Measurements from ENCODE around the gene EML4. TPM values are rescaled to one million over a fixed set of nuclear protein-coding genes. Genes with fewer than 3 reads are reported as not detected.

EML4 gene
- total and polyA plus RNA-seq, 2 of the 13 experiments (the other 11 are each of a cell fraction or from before 2014, with no cell fraction given), result 243 to 476 TPM

- TF ChIP-seq ZNF788 (CRISPR knock-in tag; IDR thresholded peaks at IDR 0.05; ENCODE audit: borderline replicate concordance) (no peak), SAP130 (CRISPR knock-in tag; IDR thresholded peaks at IDR 0.05; ENCODE audit: low read depth) (peak; percentile 84), ZNF879 (CRISPR knock-in tag; IDR thresholded peaks at IDR 0.05) (no peak), REPIN1 (CRISPR knock-in tag; IDR thresholded peaks at IDR 0.05; ENCODE audit: borderline replicate concordance, low read depth) (no peak), RXRB (CRISPR knock-in tag; IDR thresholded peaks at IDR 0.05; ENCODE audit: borderline replicate concordance) (peak; percentile 91), TAF15 (IDR thresholded peaks at IDR 0.05; ENCODE audit: low read depth, low read length, poor library complexity, severe bottlenecking) (no peak), FOXA1 (IDR thresholded peaks at IDR 0.05) (peak; percentile 55; the same call in 1 of the 2 replicates), FOXA1 (CRISPR knock-in tag; IDR thresholded peaks at IDR 0.05) (peak; percentile 85), ZNF124 (CRISPR knock-in tag; IDR thresholded peaks at IDR 0.05) (no peak), MIXL1 (CRISPR knock-in tag; IDR thresholded peaks at IDR 0.05) (peak; percentile 87), ESRRA (CRISPR knock-in tag; IDR thresholded peaks at IDR 0.05; ENCODE audit: low read depth) (no peak; the same call in 1 of the 2 replicates), NR2F2 (IDR thresholded peaks at IDR 0.05; ENCODE audit: borderline replicate concordance, low read depth) (peak; percentile 77), ZNF629 (CRISPR knock-in tag; conservative IDR thresholded peaks at IDR 0.05) (no peak), ATF7-NPFF (CRISPR knock-in tag; IDR thresholded peaks at IDR 0.05; ENCODE audit: low read depth) (no peak), ZNF30 (CRISPR knock-in tag; IDR thresholded peaks at IDR 0.05) (no peak), ZNF317 (CRISPR knock-in tag; IDR thresholded peaks at IDR 0.05) (no peak), POLR2AphosphoS2 (IDR thresholded peaks at IDR 0.05; ENCODE audit: low read depth, low read length) (no peak), ZMAT3 (CRISPR knock-in tag; conservative IDR thresholded peaks at IDR 0.05) (0 out of 2 replicates have a peak, but pooled peaks have one; percentile 22), HNRNPUL1 (IDR thresholded peaks at IDR 0.05; ENCODE audit: low read depth, low read length) (peak; percentile 99), TIGD3 (CRISPR knock-in tag; IDR thresholded peaks at IDR 0.05; ENCODE audit: borderline replicate concordance) (no peak), POLR2G (IDR thresholded peaks at IDR 0.05; ENCODE audit: low read depth, low read length) (no peak), ZNF383 (CRISPR knock-in tag; IDR thresholded peaks at IDR 0.05; ENCODE audit: borderline replicate concordance) (no peak), ZC3H4 (CRISPR knock-in tag; IDR thresholded peaks at IDR 0.05; ENCODE audit: borderline replicate concordance) (no peak), KLF6 (CRISPR knock-in tag; IDR thresholded peaks at IDR 0.05) (peak; percentile 75; the same call in 1 of the 2 replicates), ZNF652 (CRISPR knock-in tag; IDR thresholded peaks at IDR 0.05; ENCODE audit: borderline replicate concordance, low read depth) (peak; percentile 8; the same call in 1 of the 2 replicates), PPARG (CRISPR knock-in tag; conservative IDR thresholded peaks at IDR 0.05) (peak; percentile 79; the same call in 1 of the 2 replicates), ZNF530 (CRISPR knock-in tag; IDR thresholded peaks at IDR 0.05; ENCODE audit: low read depth) (no peak), E2F1 (CRISPR knock-in tag; IDR thresholded peaks at IDR 0.05) (no peak), ZNF7 (CRISPR knock-in tag; IDR thresholded peaks at IDR 0.05) (no peak), RBFOX2 (IDR thresholded peaks at IDR 0.05; ENCODE audit: low read depth, low read length) (no peak), ZNF546 (CRISPR knock-in tag; conservative IDR thresholded peaks at IDR 0.05) (no peak), REL (CRISPR knock-in tag; conservative IDR thresholded peaks at IDR 0.05) (no peak), ZNF660 (CRISPR knock-in tag; IDR thresholded peaks at IDR 0.05; ENCODE audit: borderline replicate concordance, low read depth) (no peak), TCF7L2 (IDR thresholded peaks at IDR 0.05; ENCODE audit: low read depth, low read length) (peak; percentile 30; the same call in 1 of the 2 replicates)
These were observed 26.4 kb downstream of the EML4 start (continued) for GRCh38 chr2:42195559-42195958.

Measured in HepG2 (cell line).